PC-3 (cell line): ENCODE results near the gene ATP8A1. TPM values are rescaled to one million over a fixed set of nuclear protein-coding genes. Genes with fewer than 3 reads are reported as not detected.
A peak's percentile ranks its signal among the peaks of the same experiment; 100 is the strongest.

Experiments used
- ATAC-seq: fragments of 200-7000 bp; cut with Tn5 transposase; 2 replicates; pipeline ENCODE4 v1.9.1; 2020; ENCODE audit warnings: mild to moderate bottlenecking, moderate library complexity
- BruUV-seq: library from RNA; stranded (reverse); fragments of 400-500 nt; replicated peaks from 2 replicates; lab custom pipeline; 2021; lab: Mats Ljungman, UMichigan
- CTCF ChIA-PET: fragments of 300-600 bp; sonication (Branson Sonifier 250); formaldehyde crosslinking; loops from one replicate; lab custom pipeline; 2022; ENCODE audit warnings: antibody characterized with exemption; lab: Charles Lee
- POLR2A ChIA-PET: fragments of 300-600 bp; sonication (Branson Sonifier 250); formaldehyde crosslinking; loops from one replicate; lab custom pipeline; 2022; ENCODE audit warnings: antibody characterized with exemption; ENCODE audit not compliant: unreplicated experiment; lab: Charles Lee
- DNase-seq: peaks from one replicate; pipeline ENCODE4 v3.0.0-alpha.2; 2015
- H2AFZ ChIP-seq: fragments of 300-600 bp; sonication (generic); 2 replicates; pipeline ENCODE4 v1.6.0; 2016; ENCODE audit warnings: antibody characterized with exemption, low read length
- H3F3A ChIP-seq: fragments of 300-600 bp; sonication (generic); one replicate; pipeline ENCODE4 v1.6.0; 2017; ENCODE audit warnings: antibody characterized with exemption, low read length, control low read depth, mild to moderate bottlenecking; ENCODE audit not compliant: unreplicated experiment
- H3K27ac ChIP-seq: fragments of 300-600 bp; sonication (generic); 2 replicates; pipeline ENCODE4 v1.5.1; 2016; ENCODE audit warnings: mild to moderate bottlenecking, low read length
- H3K27me3 ChIP-seq: fragments of 300-600 bp; sonication (generic); 2 replicates; pipeline ENCODE4 v1.6.1; 2016; ENCODE audit warnings: low read length, mixed read lengths
- H3K36me3 ChIP-seq: fragments of 300-600 bp; sonication (generic); 2 replicates; pipeline ENCODE4 v1.6.1; 2016; ENCODE audit warnings: low read depth, mixed run types, low read length, mixed read lengths
- H3K4me1 ChIP-seq: fragments of 300-600 bp; sonication (generic); 2 replicates; pipeline ENCODE4 v1.5.1; 2016; ENCODE audit warnings: low read length; ENCODE audit not compliant: insufficient read depth
- H3K4me2 ChIP-seq: fragments of 300-600 bp; sonication (generic); 2 replicates; pipeline ENCODE4 v1.6.0; 2016; ENCODE audit warnings: low read length
- H3K4me3 ChIP-seq: fragments of 300-600 bp; sonication (generic); 2 replicates; pipeline ENCODE4 v1.5.1; 2016; ENCODE audit warnings: mild to moderate bottlenecking, low read length, mixed read lengths
- H3K79me2 ChIP-seq: fragments of 300-600 bp; sonication (generic); 2 replicates; pipeline ENCODE4 v1.6.1; 2017; ENCODE audit warnings: low read length, mixed read lengths
- H3K9ac ChIP-seq: fragments of 300-600 bp; sonication (generic); 2 replicates; pipeline ENCODE4 v1.6.0; 2016; ENCODE audit warnings: mild to moderate bottlenecking, low read length
- H3K9me2 ChIP-seq: fragments of 300-600 bp; sonication (generic); replicated peaks from 2 replicates; pipeline ENCODE4 v1.6.1; 2016; ENCODE audit warnings: mixed run types, low read length, mixed read lengths
- H3K9me3 ChIP-seq: fragments of 300-600 bp; sonication (generic); 2 replicates; pipeline ENCODE4 v1.6.1; 2016; ENCODE audit warnings: low read length, mixed read lengths
- H4K20me1 ChIP-seq: fragments of 300-600 bp; sonication (generic); 2 replicates; pipeline ENCODE4 v1.6.1; 2016; ENCODE audit warnings: low read length, mixed read lengths
- CTCF ChIP-seq: fragments of 300-600 bp; sonication (generic); conservative IDR thresholded peaks from 2 replicates; pipeline ENCODE4 v1.5.1; 2017; ENCODE audit warnings: antibody characterized with exemption, low read depth, mild to moderate bottlenecking, low read length
- EZH2 ChIP-seq: fragments of 300-600 bp; sonication (generic); IDR thresholded peaks from one replicate; pipeline ENCODE4 v1.6.1; 2017; ENCODE audit warnings: antibody characterized with exemption, mild to moderate bottlenecking, low read length; ENCODE audit not compliant: unreplicated experiment
- EZH2phosphoT487 ChIP-seq: fragments of 300-600 bp; sonication (generic); IDR thresholded peaks from 2 replicates; pipeline ENCODE4 v1.6.1; 2018; ENCODE audit warnings: mild to moderate bottlenecking, antibody characterized with exemption, low read length, borderline replicate concordance
- intact Hi-C: fragments of 100-400 bp; cut with micrococcal nuclease; formaldehyde crosslinking; loops from 2 replicates; pipeline ENCODE4 v1.9.0; 2023
- total RNA-seq: library from RNA; depleted of rRNA; stranded (reverse); fragments of >200 nt; gene quantifications from 2 replicates; pipeline ENCODE4 v1.2.3, GENCODE V29; 2014

The ATP8A1 gene
- total RNA-seq, 1 experiment from 2014 or later, result 3.9 TPM

GRCh38 chr4:42579903-42580302 lies 77.0 kb downstream of the ATP8A1 start:
- peaks cover 12% of the 10 kb centered on the region for H3K4me1 ChIP-seq
- H3K9ac ChIP-seq, result no peak overlapping the region
- DNase-seq (peak; percentile 45), ATAC-seq (peak; percentile 73)
- CTCF ChIA-PET, result no interaction called here
- BruUV-seq, result no TSS peak
- H3K4me2 ChIP-seq, result peak overlapping the region; percentile 52
- TF ChIP-seq EZH2 (no peak), CTCF (no peak), EZH2phosphoT487 (no peak)
- H3K9me2 ChIP-seq, result no peaks in the 10 kb centered on the region
- no peak overlapping the region for H3K4me3 ChIP-seq
- H2AFZ ChIP-seq, result peak overlapping the region; percentile 32; the same call in 1 of the 2 replicates
- intact Hi-C loops, result no loop called here
- no peaks in the 10 kb centered on the region for H3K79me2 ChIP-seq
- H3K36me3 ChIP-seq, result no peaks in the 10 kb centered on the region
- no peaks in the 10 kb centered on the region for H3K9me3 ChIP-seq
- POLR2A ChIA-PET, result no interaction called here
- no peaks in the 10 kb centered on the region for H4K20me1 ChIP-seq
- H3K27me3 ChIP-seq, result no peaks in the 10 kb centered on the region
- no peaks in the 10 kb centered on the region for H3F3A ChIP-seq
- no peak overlapping the region for H3K27ac ChIP-seq

- TF ChIP-seq EZH2phosphoT487 (no peak), EZH2 (no peak), CTCF (peak; percentile 47)
- no peaks in the 10 kb centered on the region for H4K20me1 ChIP-seq
- H3K79me2 ChIP-seq, result no peaks in the 10 kb centered on the region
- H3K27ac ChIP-seq, result no peak overlapping the region
- POLR2A ChIA-PET, result interaction anchor here (0.7 kb wide), 1 partner anchor 243 kb away, joined by 3 read pairs; no protein-coding TSS in a partner anchor
- BruUV-seq, result no TSS peak
- ATAC-seq (no peak), DNase-seq (no peak)
- no peak overlapping the region for H2AFZ ChIP-seq
- H3K4me3 ChIP-seq, result no peak overlapping the region
- H3K4me1 ChIP-seq, result peaks cover 12% of the 10 kb centered on the region
- H3K36me3 ChIP-seq, result no peaks in the 10 kb centered on the region
- H3K4me2 ChIP-seq, result no peak overlapping the region
- no peaks in the 10 kb centered on the region for H3K27me3 ChIP-seq
- intact Hi-C loops, result no loop called here
- H3K9ac ChIP-seq, result no peak overlapping the region
- no peaks in the 10 kb centered on the region for H3F3A ChIP-seq
- CTCF ChIA-PET, result no interaction called here
- H3K9me3 ChIP-seq, result no peaks in the 10 kb centered on the region
- no peaks in the 10 kb centered on the region for H3K9me2 ChIP-seq
Observed at GRCh38 chr4:42578187-42578586, 78.7 kb downstream of the ATP8A1 start.

- POLR2A ChIA-PET, result no interaction called here
Observed at GRCh38 chr4:42574870-42575430, 82.0 kb downstream of the ATP8A1 start.

More at GRCh38 chr4:42574870-42575430, 82.0 kb downstream of the ATP8A1 start:
- CTCF ChIA-PET, result no interaction called here
- Histone ChIP-seq H3K27ac (no peak overlapping the region), H3K9ac (no peak overlapping the region), H3K4me1 (peaks cover 6% of the 10 kb centered on the region), H3K79me2 (no peaks in the 10 kb centered on the region), H3K4me3 (no peak overlapping the region), H3K9me2 (no peaks in the 10 kb centered on the region), H4K20me1 (no peaks in the 10 kb centered on the region), H3K4me2 (no peak overlapping the region), H2AFZ (no peak overlapping the region), H3F3A (no peaks in the 10 kb centered on the region), H3K36me3 (no peaks in the 10 kb centered on the region), H3K27me3 (no peaks in the 10 kb centered on the region), H3K9me3 (no peaks in the 10 kb centered on the region)
- no peak for ATAC-seq
- TF ChIP-seq CTCF (no peak), EZH2phosphoT487 (no peak)
- intact Hi-C loops, result no loop called here
- no TSS peak for BruUV-seq
- DNase-seq, result no peak
